ENCODE results near the gene PROX1.

PROX1 gene

GRCh38 chr1:214072426-214073157 is 84.8 kb downstream of the PROX1 start:
- no peak overlapping the region for H2AFZ ChIP-seq (ENCODE audit: low read depth, low read length)
- peaks cover 36% of the 10 kb centered on the region; the same call in 1 of the 2 replicates for H3K27me3 ChIP-seq (ENCODE audit: low read depth, low read length)
- H3K9me3 ChIP-seq (ENCODE audit: insufficient read depth, low read length), result no peaks in the 10 kb centered on the region
- no peak overlapping the region for H3K4me2 ChIP-seq (ENCODE audit: low read length)
- H3K27ac ChIP-seq (ENCODE audit: low read length), result no peak overlapping the region
- no peak overlapping the region for H3K4me3 ChIP-seq (ENCODE audit: low read length)
- H3K9ac ChIP-seq (ENCODE audit: low read length), result no peak overlapping the region
- no peaks in the 10 kb centered on the region for H4K20me1 ChIP-seq (ENCODE audit: insufficient read depth, low read length)
- TF ChIP-seq EZH2phosphoT487 (IDR thresholded peaks at IDR 0.05; ENCODE audit: low read depth) (no peak), CTCF (IDR thresholded peaks at IDR 0.05; ENCODE audit: low read depth, low read length) (no peak)
- H3K79me2 ChIP-seq (ENCODE audit: low read length), result no peaks in the 10 kb centered on the region
- no peaks in the 10 kb centered on the region for H3K36me3 ChIP-seq (replicated peaks; ENCODE audit: low read depth, low read length)
- H3K4me1 ChIP-seq (ENCODE audit: low read length), result no peaks in the 10 kb centered on the region

GRCh38 chr1:214074477-214074876 is 86.7 kb downstream of the PROX1 start:
- Histone ChIP-seq H3K36me3 (replicated peaks; ENCODE audit: low read depth, low read length) (no peaks in the 10 kb centered on the region), H3K27me3 (ENCODE audit: low read depth, low read length) (peaks cover 29% of the 10 kb centered on the region; the same call in 1 of the 2 replicates), H3K9me3 (ENCODE audit: insufficient read depth, low read length) (no peaks in the 10 kb centered on the region), H3K9ac (ENCODE audit: low read length) (no peak overlapping the region), H2AFZ (ENCODE audit: low read depth, low read length) (no peak overlapping the region), H3K4me3 (ENCODE audit: low read length) (no peak overlapping the region), H3K4me2 (ENCODE audit: low read length) (no peak overlapping the region), H4K20me1 (ENCODE audit: insufficient read depth, low read length) (no peaks in the 10 kb centered on the region), H3K4me1 (ENCODE audit: low read length) (no peaks in the 10 kb centered on the region), H3K27ac (ENCODE audit: low read length) (no peak overlapping the region), H3K79me2 (ENCODE audit: low read length) (no peaks in the 10 kb centered on the region)
- TF ChIP-seq EZH2phosphoT487 (IDR thresholded peaks at IDR 0.05; ENCODE audit: low read depth) (no peak), CTCF (IDR thresholded peaks at IDR 0.05; ENCODE audit: low read depth, low read length) (no peak)

- no peak overlapping the region for H3K4me2 ChIP-seq (ENCODE audit: low read length)
- no peaks in the 10 kb centered on the region for H3K4me1 ChIP-seq (ENCODE audit: low read length)
- no peak overlapping the region for H3K27ac ChIP-seq (ENCODE audit: low read length)
- H3K4me3 ChIP-seq (ENCODE audit: low read length), result no peak overlapping the region
- H2AFZ ChIP-seq (ENCODE audit: low read depth, low read length), result no peak overlapping the region
- no peaks in the 10 kb centered on the region for H3K79me2 ChIP-seq (ENCODE audit: low read length)
- H3K36me3 ChIP-seq (replicated peaks; ENCODE audit: low read depth, low read length), result no peaks in the 10 kb centered on the region
- TF ChIP-seq CTCF (IDR thresholded peaks at IDR 0.05; ENCODE audit: low read depth, low read length) (no peak), EZH2phosphoT487 (IDR thresholded peaks at IDR 0.05; ENCODE audit: low read depth) (no peak)
- peaks cover 25% of the 10 kb centered on the region; the same call in 1 of the 2 replicates for H3K27me3 ChIP-seq (ENCODE audit: low read depth, low read length)
- no peak overlapping the region for H3K9ac ChIP-seq (ENCODE audit: low read length)
- no peaks in the 10 kb centered on the region for H4K20me1 ChIP-seq (ENCODE audit: insufficient read depth, low read length)
- H3K9me3 ChIP-seq (ENCODE audit: insufficient read depth, low read length), result no peaks in the 10 kb centered on the region
Measured at GRCh38 chr1:214075305-214075998, 87.7 kb downstream of the PROX1 start.

DNA sequence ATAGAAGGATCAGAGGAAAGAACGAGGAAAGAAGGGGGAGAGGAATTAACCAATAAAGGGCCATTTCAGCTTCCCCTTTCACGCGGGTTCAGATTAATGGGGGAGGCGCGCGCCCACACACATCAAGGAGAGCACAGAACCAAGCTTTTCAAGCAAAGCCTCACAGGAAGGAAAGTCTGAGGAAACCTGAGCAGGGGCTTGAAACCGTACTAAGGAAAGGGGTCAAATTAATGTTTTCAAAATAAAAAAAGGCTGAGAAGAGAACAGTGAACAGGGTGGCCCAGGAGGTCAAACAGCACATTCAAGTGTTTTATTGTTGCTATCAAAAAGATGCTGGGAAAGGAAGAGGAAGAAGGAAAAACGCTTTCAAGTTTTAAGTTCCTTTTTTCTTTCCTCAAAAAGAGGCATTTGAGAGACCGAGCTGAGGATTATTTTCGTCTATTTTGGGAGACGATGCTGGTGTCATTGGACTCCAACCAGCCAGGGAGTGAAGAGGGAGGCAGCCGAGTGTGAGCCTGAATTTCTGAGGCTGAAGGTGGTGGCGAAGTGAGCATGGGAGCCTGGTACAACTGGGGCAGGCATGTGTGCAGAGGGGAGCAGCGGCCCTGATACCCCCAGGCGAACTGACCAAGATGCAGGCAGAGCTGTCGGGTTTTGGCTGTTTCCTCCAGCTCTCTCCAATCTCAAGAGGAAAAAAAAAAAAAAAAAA is 88.4 kb downstream of the PROX1 start:
- H3K9me3 ChIP-seq (ENCODE audit: insufficient read depth, low read length), result no peaks in the 10 kb centered on the region
- peaks cover 23% of the 10 kb centered on the region; the same call in 1 of the 2 replicates for H3K27me3 ChIP-seq (ENCODE audit: low read depth, low read length)
- no peaks in the 10 kb centered on the region for H4K20me1 ChIP-seq (ENCODE audit: insufficient read depth, low read length)
- no peaks in the 10 kb centered on the region for H3K36me3 ChIP-seq (replicated peaks; ENCODE audit: low read depth, low read length)
- TF ChIP-seq EZH2phosphoT487 (IDR thresholded peaks at IDR 0.05; ENCODE audit: low read depth) (no peak), CTCF (IDR thresholded peaks at IDR 0.05; ENCODE audit: low read depth, low read length) (no peak)
- no peak overlapping the region for H3K4me2 ChIP-seq (ENCODE audit: low read length)
- no peak overlapping the region for H2AFZ ChIP-seq (ENCODE audit: low read depth, low read length)
- no peak overlapping the region for H3K27ac ChIP-seq (ENCODE audit: low read length)
- H3K4me1 ChIP-seq (ENCODE audit: low read length), result no peaks in the 10 kb centered on the region
- no peak overlapping the region for H3K4me3 ChIP-seq (ENCODE audit: low read length)
- no peak overlapping the region for H3K9ac ChIP-seq (ENCODE audit: low read length)
- no peaks in the 10 kb centered on the region for H3K79me2 ChIP-seq (ENCODE audit: low read length)
